Midbrain (tissue), 1 donor: Measurements from ENCODE around the gene MCMBP.

Experiments
- DNase-seq: peaks from one replicate; lab custom pipeline; 2025; lab: John Stamatoyannopoulos, UW

The MCMBP gene

DNA sequence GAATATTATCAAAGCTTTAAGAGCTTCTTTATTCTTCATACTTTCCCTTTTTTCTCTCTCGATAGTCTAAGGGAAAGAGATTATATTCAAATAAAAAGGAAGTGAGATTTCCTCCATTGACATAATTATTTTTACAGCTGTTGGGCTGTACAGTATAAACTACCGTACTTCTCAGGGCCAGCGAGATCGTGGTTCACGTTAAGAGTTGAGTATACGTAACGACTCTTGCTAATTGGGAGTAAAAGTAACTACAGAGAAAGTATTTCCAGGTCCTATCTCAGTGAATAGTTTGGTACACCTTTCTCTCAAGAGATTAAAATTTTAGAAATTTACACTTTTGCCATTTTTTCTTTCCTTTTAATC lies 89.0 kb downstream of the MCMBP start:
- DNase-seq: no peak

- DNase-seq: no peak
Observed at GRCh38 chr10:119782981-119783664, 89.5 kb downstream of the MCMBP start.

GRCh38 chr10:119781498-119781897 lies 91.1 kb downstream of the MCMBP start:
- no peak for DNase-seq

- no peak for DNase-seq
Observed at GRCh38 chr10:119780879-119781480, 91.7 kb downstream of the MCMBP start.
